Pancreas (tissue), 10 donors: ENCODE measurements around the gene MTA1. TPM values are rescaled to one million over a fixed set of nuclear protein-coding genes. Genes with fewer than 3 reads are reported as not detected.

Experiments
- ATAC-seq, 4 donors: fragments of 200-7000 bp; cut with Tn5 transposase; one replicate each; pipeline versions ENCODE4 v1.8.0 to v1.9.1; 2020; ENCODE audit warnings: mild to moderate bottlenecking in 4 of 4, moderate library complexity in 4 of 4
- DNase-seq, 6 donors: peaks; one replicate each; pipeline ENCODE4 v3.0.0-alpha.2; 2020
- FAIRE-seq: peaks from 2 replicates; lab custom pipeline; 2012; peaks lifted over from hg19 to GRCh38; lab: Jason Lieb, UNC
- H3K27ac ChIP-seq, 4 donors: fragments of 200-600 bp; sonication (generic); 1 replicate in 3 of 4; 2 replicates in 1 of 4; pipeline versions ENCODE4 v1.5.0 to v1.8.0; 2020
- H3K27me3 ChIP-seq, 4 donors: fragments of 200-600 bp; one replicate each; pipeline ENCODE4 v1.8.0; 2021
- H3K36me3 ChIP-seq, 3 donors: fragments of 200-600 bp; sonication (generic) in 1 of 3; one replicate each; pipeline versions ENCODE4 v1.5.0 to v1.8.0; 2020 to 2021
- H3K4me1 ChIP-seq, 3 donors: fragments of 200-600 bp; one replicate each; pipeline ENCODE4 v1.8.0; 2021
- H3K4me3 ChIP-seq, 4 donors: fragments of 200-600 bp; sonication (generic) in 2 of 4; one replicate each; pipeline versions ENCODE4 v1.5.0 to v1.8.0; 2020 to 2021
- H3K9me3 ChIP-seq, 4 donors: fragments of 200-600 bp; one replicate each; pipeline ENCODE4 v1.8.0; 2021
- WGBS, 2 donors: extraction: QIAGEN DNeasy Blood & Tissue Kit; methylation state at CpG; one replicate each; pipeline ENCODE4 v1.1.7; 2013; 5-methylcytosine and 5-hydroxymethylcytosine counted together
- intact Hi-C, 3 donors: fragments of 100-400 bp; cut with DNase I; formaldehyde crosslinking; loops; one replicate each; pipeline versions ENCODE4 v1.11.1 to v1.14.2; 2022
- polyA plus RNA-seq, 2 donors: library from polyadenylated mRNA; stranded (reverse); fragments of 200-250 nt; gene quantifications; one replicate each; pipeline ENCODE4 v1.2.3, GENCODE V29; 2013
- total RNA-seq, 6 donors: library from RNA; stranded (reverse); fragmentation: NEBNext Ultra II Directional in 4 of 6; extraction: Animal tissue kit (Norgen Biotek cat#: 25700) in 4 of 6; gene quantifications; one replicate each; pipeline versions ENCODE4 v1.2.1 to v1.2.4, GENCODE V29; 2021 to 2023
- TF ChIP-seq, protein P1 (sequence below), 4 donors: fragments of 200-600 bp; sonication (generic) in 3 of 4; IDR thresholded peaks; one replicate each; pipeline versions ENCODE4 v1.5.0 to v1.8.0; 2021; ENCODE audit warnings: antibody characterized with exemption in 4 of 4
- donor health status: healthy with polysubstance abuse.
- donor health status: DM: no; HTN: no; CAD: no; lungs with moderate emphysema.
- donor health status: DM: no; HTN: no; CAD: no.
- donor health status: control.
- donor health status: control.
- donor health status: Bipolar disorder and iron deficiency.
- donor health status: DM: yes; HTN: yes; CAD: no.
- donor health status: DM: no; HTN: no; CAD: no.
- donor health status: DM: no; HTN: no; CAD: no.
- donor health status: DM: yes; HTN: yes; CAD: no.

MTA1 gene
- total and polyA plus RNA-seq, 8 donors: 34.8 to 138 (median 53.2) TPM

DNA sequence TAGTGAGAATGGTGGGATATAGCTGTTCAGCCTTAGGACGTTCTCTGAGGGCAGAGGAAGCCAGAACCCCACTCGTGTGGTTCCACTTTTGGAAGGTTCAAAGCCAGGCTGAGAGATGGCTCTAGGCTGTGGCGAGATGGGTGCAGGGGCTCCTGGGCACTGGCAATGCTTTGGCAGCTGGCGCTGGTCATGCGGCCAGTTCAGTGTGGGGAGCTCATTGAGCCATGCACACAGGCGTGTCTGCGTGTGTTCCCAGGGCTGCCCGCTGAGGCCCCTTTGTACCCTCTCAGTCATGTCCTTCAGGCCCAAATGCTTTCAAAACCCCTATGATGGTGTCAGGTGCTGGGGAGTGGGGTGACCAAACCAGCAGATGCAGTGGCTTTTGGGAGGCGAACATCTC, 19.6 kb upstream of the MTA1 start:
- peak in 2 of 6 donors; percentile 22 to 25 for DNase-seq
- ATAC-seq: no peak
- H3K27ac ChIP-seq: no peak overlapping the region
- TF ChIP-seq, protein P1, sequence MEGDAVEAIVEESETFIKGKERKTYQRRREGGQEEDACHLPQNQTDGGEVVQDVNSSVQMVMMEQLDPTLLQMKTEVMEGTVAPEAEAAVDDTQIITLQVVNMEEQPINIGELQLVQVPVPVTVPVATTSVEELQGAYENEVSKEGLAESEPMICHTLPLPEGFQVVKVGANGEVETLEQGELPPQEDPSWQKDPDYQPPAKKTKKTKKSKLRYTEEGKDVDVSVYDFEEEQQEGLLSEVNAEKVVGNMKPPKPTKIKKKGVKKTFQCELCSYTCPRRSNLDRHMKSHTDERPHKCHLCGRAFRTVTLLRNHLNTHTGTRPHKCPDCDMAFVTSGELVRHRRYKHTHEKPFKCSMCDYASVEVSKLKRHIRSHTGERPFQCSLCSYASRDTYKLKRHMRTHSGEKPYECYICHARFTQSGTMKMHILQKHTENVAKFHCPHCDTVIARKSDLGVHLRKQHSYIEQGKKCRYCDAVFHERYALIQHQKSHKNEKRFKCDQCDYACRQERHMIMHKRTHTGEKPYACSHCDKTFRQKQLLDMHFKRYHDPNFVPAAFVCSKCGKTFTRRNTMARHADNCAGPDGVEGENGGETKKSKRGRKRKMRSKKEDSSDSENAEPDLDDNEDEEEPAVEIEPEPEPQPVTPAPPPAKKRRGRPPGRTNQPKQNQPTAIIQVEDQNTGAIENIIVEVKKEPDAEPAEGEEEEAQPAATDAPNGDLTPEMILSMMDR (IDR thresholded peaks at IDR 0.05): no peak
- intact Hi-C loops: no loop called here
- H3K4me1 ChIP-seq: peaks cover 0 to 6% (median 3%) of the 10 kb centered on the region in 3 donors
- 96 to 98% methylated on average over 9 of the region's 9 CpGs for WGBS, 2 donors
- peak overlapping the region in 1 of 4 donors; percentile 91 for H3K4me3 ChIP-seq
- no peaks in the 10 kb centered on the region for H3K27me3 ChIP-seq
- no peak for FAIRE-seq
- H3K9me3 ChIP-seq: no peaks in the 10 kb centered on the region
- H3K36me3 ChIP-seq: no peaks in the 10 kb centered on the region

DNA sequence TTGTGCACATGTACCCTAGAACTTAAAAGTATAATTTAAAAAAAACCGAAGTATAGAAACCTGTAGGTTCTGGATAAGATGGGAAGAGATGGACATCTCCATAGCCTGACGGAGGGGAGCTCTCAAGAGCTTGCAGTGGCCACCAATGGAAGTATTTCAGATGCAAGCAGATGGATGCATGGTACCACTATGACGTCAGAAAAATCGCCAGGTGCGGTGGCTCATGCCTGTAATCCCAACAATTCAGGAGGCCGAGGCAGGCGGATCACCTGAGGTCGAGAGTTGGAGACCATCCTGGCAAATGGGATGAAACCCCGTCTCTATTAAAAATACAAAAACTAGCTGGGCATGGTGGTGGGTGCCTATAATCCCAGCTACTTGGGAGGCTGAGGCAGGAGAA, 17.9 kb upstream of the MTA1 start:
- Histone ChIP-seq H3K4me3 (no peak overlapping the region), H3K27me3 (no peaks in the 10 kb centered on the region), H3K27ac (no peak overlapping the region), H3K36me3 (no peaks in the 10 kb centered on the region), H3K9me3 (no peaks in the 10 kb centered on the region), H3K4me1 (peaks cover 0 to 6% (median 3%) of the 10 kb centered on the region in 3 donors)
- WGBS, 2 donors: 97 to 98% methylated on average over 9 of the region's 9 CpGs
- TF ChIP-seq, protein P1 (IDR thresholded peaks at IDR 0.05): no peak
- ATAC-seq (no peak), DNase-seq (no peak), FAIRE-seq (no peak)
- intact Hi-C loops: no loop called here

DNA sequence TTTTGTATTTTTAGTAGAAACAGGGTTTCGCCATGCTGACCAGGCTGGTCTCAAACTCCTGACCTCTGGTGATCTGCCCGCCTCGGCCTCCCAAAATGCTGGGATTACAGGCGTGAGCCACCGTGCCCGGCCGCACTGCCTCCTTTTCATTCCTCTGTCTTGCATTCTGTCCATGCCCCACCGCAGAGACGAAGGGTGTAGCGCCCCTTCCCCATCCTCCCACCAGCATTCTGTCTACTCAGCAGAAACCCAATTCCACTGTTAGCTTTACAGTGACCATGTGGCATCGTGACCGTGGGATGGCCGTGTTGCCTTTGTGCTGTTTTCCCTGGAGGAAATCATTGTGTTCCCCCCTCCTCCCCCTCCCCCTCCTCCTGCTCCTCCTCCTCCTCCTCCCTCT, 11.0 kb upstream of the MTA1 start:
- Histone ChIP-seq H3K27ac (no peak overlapping the region), H3K4me3 (no peak overlapping the region), H3K4me1 (peaks cover 0 to 4% (median 0%) of the 10 kb centered on the region in 3 donors), H3K27me3 (no peaks in the 10 kb centered on the region), H3K9me3 (no peaks in the 10 kb centered on the region), H3K36me3 (no peaks in the 10 kb centered on the region)
- WGBS, 2 donors: 86 to 91% methylated on average over 13 of the region's 13 CpGs
- DNase-seq (peak in 1 of 6 donors; percentile 10), FAIRE-seq (no peak), ATAC-seq (no peak)
- TF ChIP-seq, protein P1 (IDR thresholded peaks at IDR 0.05): no peak
- intact Hi-C loops: no loop called here

DNA sequence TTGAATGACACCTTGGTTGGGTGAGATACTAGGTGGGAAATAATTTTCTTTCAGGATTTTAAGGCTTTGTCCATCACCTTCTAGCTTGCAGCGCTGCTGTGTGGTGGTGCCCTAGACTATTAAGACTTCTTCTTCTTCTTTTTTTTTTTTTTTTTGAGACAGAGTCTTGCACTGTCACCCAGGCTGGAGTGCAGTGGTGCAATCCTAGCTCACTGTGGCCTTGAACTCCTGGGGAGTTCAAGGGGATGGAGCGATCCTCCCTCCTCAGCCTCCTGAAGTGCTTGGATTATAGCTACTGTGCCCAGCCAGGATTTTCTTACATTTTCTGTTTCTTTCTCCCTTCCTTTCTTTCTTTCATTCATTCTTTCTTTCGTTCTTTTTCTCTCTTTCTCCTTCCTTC, 10.3 kb upstream of the MTA1 start:
- intact Hi-C loops: no loop called here
- Histone ChIP-seq H3K27me3 (no peaks in the 10 kb centered on the region), H3K4me1 (peaks cover 0 to 4% (median 0%) of the 10 kb centered on the region in 3 donors), H3K36me3 (no peaks in the 10 kb centered on the region), H3K9me3 (no peaks in the 10 kb centered on the region), H3K4me3 (no peak overlapping the region), H3K27ac (no peak overlapping the region)
- no peak for ATAC-seq
- 85 to 97% methylated on average over 3 of the region's 3 CpGs for WGBS, 2 donors
- no peak for FAIRE-seq
- no peak for DNase-seq
- TF ChIP-seq, protein P1 (IDR thresholded peaks at IDR 0.05): no peak

GRCh38 chr14:105410642-105411016, 9.0 kb upstream of the MTA1 start:
- ATAC-seq: no peak
- FAIRE-seq: no peak
- WGBS, 2 donors: 57 to 67% methylated on average over 5 of the region's 5 CpGs
- peaks cover 0 to 4% (median 0%) of the 10 kb centered on the region in 3 donors for H3K4me1 ChIP-seq
- H3K27me3 ChIP-seq: no peaks in the 10 kb centered on the region
- no peaks in the 10 kb centered on the region for H3K36me3 ChIP-seq
- TF ChIP-seq, protein P1 (IDR thresholded peaks at IDR 0.05): no peak
- H3K4me3 ChIP-seq: peak overlapping the region in 2 of 4 donors; percentile 30 to 41
- DNase-seq: no peak
- no peak overlapping the region for H3K27ac ChIP-seq
- no peaks in the 10 kb centered on the region for H3K9me3 ChIP-seq
- intact Hi-C loops: no loop called here
